H1 (cell line): ENCODE data around the gene TP53BP1. TPM values are rescaled to one million over a fixed set of nuclear protein-coding genes. Genes with fewer than 3 reads are reported as not detected.

ENCODE experiments used
- CHD1 ChIP-seq: IDR thresholded peaks from 2 replicates; pipeline ENCODE4 v1.6.1; 2012; ENCODE audit warnings: low read depth, low read length, improper control_type of control experiment
- EGR1 ChIP-seq: IDR thresholded peaks from 2 replicates; pipeline ENCODE4 v1.6.1; 2011; ENCODE audit warnings: low read depth, low read length, borderline replicate concordance
- GTF2F1 ChIP-seq: IDR thresholded peaks from 2 replicates; pipeline ENCODE4 v1.6.1; 2012; ENCODE audit warnings: low read depth, low read length, improper control_type of control experiment, borderline replicate concordance
- RFX5 ChIP-seq: IDR thresholded peaks from 2 replicates; pipeline ENCODE4 v1.6.1; 2011; ENCODE audit warnings: low read depth, low read length, improper control_type of control experiment, borderline replicate concordance
- SIX5 ChIP-seq: IDR thresholded peaks from 2 replicates; pipeline ENCODE4 v1.6.1; 2011; ENCODE audit warnings: mild to moderate bottlenecking, low read depth, low read length
- TAF1 ChIP-seq: IDR thresholded peaks from 2 replicates; pipeline ENCODE4 v1.6.1; 2011; ENCODE audit warnings: mild to moderate bottlenecking, low read depth, low read length
- polyA plus RNA-seq, 7 experiments: library from polyadenylated mRNA; depleted of rRNA in 3 of 7; stranded (reverse) in 5 of 7; unstranded in 2 of 7; fragments of >200 nt in 5 of 7; fragments of 200-250 nt in 2 of 7; gene quantifications; 1 replicate in 5 of 7; 2 replicates in 1 of 7; 4 replicates in 1 of 7; pipeline versions ENCODE4 v1.2.1 to v1.2.3, GENCODE V29; 2011 to 2013; ENCODE audit warnings: missing spikeins in 2 of 7, mixed read lengths in 2 of 7
- total RNA-seq: library from RNA; stranded (reverse); fragmentation: NEBNext Ultra II Directional; extraction: Animal tissue kit (Norgen Biotek cat#: 25700); gene quantifications from 2 replicates; pipeline ENCODE4 v1.2.1, GENCODE V29; 2021

TP53BP1 gene
- total and polyA plus RNA-seq, 2 of the 8 experiments (the other 6 are each of a cell fraction or from before 2014, with no cell fraction given), result 34.1 to 63.6 TPM

GRCh38 chr15:43436395-43436794 is 56.6 kb downstream of the TP53BP1 start (continued):
- TF ChIP-seq SIX5, result no peak
- no peak for TF ChIP-seq EGR1
- no peak for TF ChIP-seq TAF1
- no peak for TF ChIP-seq CHD1
- TF ChIP-seq GTF2F1, result no peak
- no peak for TF ChIP-seq RFX5
